Stimulated activated CD8-positive, alpha-beta memory T cell treated with anti-CD3 and anti-CD28 coated beads, Interleukin-12 subunit alpha, Interleukin-12 subunit beta, amount 100 ng/mL, for 24 hours (primary cell): ENCODE data around the gene COMMD6.

Experiments used
- DNase-seq: peaks from one replicate; pipeline ENCODE4 v3.0.0-alpha.2; 2020; ENCODE audit errors: extremely low read depth

Gene COMMD6

GRCh38 chr13:75530549-75530961 is 7.1 kb downstream of the COMMD6 start:
- no peak for DNase-seq

DNA sequence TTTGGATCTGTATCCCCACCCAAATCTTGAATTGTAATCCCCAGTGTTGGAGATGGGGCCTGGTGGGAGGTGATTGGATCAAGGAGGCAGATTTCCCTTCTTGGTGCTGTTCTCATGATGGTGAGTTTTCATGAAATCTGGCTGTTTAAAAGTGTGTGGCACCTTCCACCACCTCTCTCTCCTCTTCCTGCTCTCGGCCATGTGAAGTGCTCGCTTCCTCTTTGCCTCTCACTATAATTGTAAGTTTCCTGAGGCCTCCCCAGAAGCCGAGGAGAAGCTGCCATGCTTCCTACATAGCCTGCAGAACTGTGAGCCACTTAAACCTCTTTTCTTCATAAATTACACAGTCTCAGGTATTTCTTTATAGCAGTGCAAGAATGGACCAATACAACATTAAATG is 15.7 kb downstream of the COMMD6 start:
- DNase-seq = no peak

- DNase-seq = no peak
Measured at GRCh38 chr13:75518439-75519088, 19.1 kb downstream of the COMMD6 start.

DNA sequence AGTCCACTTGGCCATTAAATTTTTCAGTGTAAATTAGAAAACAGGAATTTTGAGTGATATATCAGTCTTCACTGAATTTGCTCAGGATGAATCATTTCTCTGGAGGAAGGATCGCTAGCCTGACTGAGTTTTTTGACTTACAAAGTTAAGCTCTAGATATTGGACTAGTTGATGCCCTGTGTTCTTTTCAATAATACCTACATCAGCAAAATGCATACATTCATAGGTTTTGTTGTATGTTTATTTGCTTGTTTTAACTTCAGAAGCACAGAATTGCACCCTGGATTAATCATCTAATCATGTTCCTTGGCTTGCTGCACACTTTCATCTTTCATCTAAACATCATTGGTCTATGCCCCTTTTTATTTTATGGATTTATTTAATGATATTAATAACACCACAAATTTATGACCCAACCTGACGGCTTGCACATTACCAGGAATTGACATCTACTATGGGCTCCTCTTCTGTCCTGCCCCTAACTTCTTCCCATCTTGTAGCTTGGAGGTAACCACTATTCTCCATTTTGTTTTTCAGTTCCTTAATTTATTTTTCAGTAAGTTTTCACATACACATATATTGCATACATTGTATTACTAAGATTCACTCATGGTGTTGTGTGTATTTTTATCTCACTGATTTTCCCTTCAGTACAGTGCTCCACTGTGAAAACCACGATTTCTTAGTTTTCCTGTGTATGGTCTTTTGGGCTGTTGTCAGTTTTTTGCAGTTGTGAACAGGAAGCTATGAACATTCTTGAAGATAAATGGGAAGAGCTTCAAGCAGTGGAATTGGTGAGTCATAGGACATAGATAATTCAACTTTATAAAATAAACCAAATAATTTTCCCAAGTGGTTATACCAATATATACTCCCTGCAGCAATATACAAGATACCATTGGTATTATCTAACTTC is 23.3 kb downstream of the COMMD6 start:
- DNase-seq = no peak

DNA sequence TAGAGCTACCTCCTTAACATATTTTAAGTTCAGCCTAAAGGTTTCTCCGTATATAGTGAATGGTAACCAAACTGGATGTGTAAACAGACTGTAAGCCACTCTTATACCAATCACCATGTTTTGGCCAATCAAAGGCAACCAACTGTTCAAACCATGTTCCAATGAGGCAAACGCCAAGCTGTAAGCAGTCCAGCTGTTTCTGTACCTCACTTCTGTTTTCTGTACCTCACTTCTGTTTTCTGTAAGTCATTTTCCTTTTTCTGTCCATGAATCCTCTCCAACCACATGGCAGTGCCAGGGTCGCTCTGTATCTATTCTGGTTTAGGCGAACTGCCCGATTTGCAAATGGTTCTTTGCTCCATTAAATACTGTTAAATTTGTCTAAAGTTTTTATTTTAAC is 24.4 kb downstream of the COMMD6 start:
- DNase-seq = no peak

DNA sequence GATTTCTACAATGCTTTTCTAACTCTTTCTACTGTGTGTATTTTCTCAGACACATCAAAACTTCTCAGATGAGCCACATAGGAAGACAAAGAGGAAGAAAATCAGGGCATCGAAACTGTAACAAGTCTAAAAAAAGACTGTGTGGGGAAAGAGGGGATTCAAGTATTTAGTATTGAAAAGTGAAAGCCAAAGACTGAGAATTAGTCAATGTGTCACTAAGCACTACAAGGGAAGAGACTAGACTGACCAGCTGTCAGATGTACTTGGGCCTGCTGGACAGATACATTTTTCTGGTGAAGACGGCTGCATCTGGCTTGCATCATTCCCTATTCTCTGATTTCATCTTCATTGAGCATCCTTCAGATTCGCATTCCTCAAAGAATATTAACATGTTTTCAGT is 25.4 kb downstream of the COMMD6 start:
- DNase-seq = no peak

DNA sequence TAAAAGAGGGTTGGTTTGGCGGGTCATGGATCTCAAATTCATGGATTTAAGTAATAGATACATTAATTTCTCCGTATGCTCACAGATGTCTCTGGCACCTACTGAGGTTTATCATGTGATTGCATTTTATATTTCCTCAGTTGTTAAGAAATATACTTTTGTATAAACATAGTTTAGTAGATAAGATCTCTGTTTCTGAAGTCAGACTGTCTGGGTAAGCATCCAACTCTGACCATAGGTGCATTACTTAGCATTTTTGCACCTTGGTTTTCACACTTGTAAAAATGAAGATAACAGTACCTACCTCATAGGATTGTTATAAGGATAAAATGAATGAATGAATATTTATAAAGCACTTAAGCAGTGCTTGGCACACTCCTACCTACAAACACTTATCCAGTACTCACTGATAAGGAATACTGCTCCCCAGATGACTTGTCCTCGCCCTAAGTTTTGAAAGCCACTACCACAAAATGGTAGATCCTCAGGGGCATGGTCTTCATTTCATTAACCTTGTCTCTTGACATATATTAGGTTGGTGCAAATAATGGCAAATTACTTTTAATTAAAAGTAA is 26.5 kb downstream of the COMMD6 start:
- no peak for DNase-seq

DNA sequence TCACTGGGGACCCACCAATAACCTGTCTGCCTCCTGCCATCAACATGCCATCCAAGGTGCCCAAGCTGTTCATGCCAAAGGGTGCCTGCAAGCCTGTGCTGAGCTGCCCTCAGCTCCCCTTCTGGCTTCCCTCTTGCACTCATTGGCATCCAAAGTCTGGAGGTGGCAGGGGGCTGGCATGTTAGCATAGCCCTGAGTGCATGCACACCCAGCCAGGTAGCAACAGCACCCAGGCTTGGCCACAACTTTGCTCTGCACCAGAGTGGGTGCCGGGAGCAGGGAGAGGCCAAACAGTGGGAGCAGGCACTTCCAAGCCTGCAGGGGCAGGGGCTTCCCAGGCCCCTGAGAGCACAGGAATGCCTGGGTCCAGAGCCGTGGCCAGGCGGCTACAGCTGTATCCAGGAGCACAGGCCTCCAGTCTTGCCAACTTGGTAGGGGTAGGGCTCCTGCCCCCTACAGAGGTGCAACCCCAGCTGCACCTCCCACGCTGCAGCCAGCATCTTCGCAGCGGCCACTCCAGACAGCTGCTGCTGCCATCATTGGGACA is 29.6 kb downstream of the COMMD6 start:
- no peak for DNase-seq

GRCh38 chr13:75507027-75508001 is 30.3 kb downstream of the COMMD6 start:
- DNase-seq = no peak

- DNase-seq = no peak
Measured at GRCh38 chr13:75506018-75506417, 31.6 kb downstream of the COMMD6 start.

DNA sequence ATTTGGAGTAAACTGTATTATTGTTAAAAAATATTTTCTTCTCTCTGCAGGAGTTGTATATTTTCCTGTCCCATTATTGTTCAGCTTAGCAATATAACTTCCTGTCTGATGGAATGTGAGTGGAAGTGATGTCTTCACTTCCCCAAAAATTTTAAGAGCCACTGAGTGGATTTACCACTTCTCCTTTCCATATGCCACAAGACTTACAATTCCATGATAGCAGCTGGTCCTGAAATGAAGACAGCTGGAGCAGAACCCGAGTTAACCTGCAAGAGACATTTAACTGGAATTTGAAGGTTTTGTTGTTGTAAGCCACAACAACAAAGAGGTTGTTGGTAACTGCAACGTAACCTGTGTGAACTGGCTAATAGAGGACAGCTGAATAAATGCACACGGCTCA is 32.3 kb downstream of the COMMD6 start:
- DNase-seq = no peak

DNA sequence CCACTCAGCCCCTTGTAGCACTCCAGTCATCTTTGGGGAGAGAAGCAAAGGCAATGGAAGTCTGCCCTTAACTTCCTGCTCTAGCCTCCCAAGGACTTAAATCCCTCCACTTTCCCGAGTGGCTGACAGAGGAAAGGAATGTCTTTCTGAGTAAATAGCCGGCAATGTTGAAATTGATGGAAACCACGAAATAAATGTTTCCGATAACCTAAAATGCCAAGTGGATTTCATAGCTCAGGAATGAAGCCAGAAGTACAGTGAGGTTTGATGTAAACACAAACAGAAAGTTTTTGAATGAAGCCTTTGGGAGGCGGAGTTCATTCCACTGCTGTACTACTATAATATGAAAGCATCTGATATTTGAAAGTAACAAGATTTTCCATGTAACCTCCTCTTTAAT is 41.7 kb downstream of the COMMD6 start:
- no peak for DNase-seq

GRCh38 chr13:75494491-75494890 is 43.1 kb downstream of the COMMD6 start:
- no peak for DNase-seq

DNA sequence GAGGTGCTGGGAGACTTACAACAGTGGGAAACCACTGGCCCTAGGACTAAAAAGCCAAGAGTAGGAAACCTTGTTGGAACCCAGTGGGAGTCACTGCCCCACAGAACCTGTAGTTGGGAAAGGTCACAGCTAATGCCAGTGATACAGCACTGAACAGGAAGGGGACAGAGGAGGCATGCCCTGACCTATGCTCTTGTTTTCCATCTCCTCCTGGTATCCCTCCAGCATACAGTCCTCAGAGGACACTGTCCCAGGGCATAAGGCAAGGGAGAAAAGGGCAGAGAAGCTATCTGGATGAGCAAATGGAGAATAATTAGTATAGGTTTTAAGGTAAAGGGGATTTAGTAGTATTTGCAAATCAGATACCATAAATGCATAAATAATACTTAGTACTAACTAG is 44.5 kb downstream of the COMMD6 start:
- no peak for DNase-seq

DNA sequence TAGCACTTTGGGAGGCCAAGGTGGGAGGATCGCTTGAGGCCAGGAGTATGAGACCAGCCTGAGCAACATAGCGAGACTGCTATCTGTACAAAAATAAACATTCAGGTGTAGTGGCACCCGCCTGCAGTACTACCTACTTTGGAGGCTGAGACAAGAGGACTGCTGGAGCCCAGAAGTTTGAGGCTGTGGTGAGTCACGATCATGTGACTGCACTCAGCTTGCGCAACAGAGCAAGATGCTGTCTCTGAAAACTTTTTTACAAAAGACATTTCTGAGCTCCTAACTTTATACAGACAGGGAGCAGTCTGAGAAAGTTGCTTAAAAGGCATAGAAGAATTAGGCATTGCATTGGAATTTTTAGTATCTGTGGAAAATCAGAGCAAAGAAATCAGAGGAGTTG is 45.3 kb downstream of the COMMD6 start:
- DNase-seq = no peak

DNA sequence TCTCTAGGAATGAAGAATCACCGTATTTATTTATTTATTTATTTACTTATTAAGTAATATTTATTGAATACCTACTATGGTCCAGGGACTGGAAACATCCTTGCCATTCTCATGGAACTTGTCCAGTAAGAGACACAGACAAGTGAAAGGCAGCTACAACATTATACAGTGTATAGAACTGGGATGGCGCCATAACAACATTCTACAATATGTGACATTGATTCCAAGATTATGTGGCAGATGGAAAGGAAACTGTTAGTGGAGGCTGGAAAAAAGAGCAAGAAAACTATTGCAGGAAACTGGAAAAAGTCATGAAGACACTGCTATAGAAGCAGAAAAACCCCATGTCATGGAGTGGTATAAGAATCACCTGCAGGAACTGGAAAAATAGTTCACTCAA is 46.3 kb downstream of the COMMD6 start:
- no peak for DNase-seq

- DNase-seq = no peak
Measured at GRCh38 chr13:75489502-75490263, 48.0 kb downstream of the COMMD6 start.

- no peak for DNase-seq
Measured at GRCh38 chr13:75486146-75487062, 51.2 kb downstream of the COMMD6 start.

DNA sequence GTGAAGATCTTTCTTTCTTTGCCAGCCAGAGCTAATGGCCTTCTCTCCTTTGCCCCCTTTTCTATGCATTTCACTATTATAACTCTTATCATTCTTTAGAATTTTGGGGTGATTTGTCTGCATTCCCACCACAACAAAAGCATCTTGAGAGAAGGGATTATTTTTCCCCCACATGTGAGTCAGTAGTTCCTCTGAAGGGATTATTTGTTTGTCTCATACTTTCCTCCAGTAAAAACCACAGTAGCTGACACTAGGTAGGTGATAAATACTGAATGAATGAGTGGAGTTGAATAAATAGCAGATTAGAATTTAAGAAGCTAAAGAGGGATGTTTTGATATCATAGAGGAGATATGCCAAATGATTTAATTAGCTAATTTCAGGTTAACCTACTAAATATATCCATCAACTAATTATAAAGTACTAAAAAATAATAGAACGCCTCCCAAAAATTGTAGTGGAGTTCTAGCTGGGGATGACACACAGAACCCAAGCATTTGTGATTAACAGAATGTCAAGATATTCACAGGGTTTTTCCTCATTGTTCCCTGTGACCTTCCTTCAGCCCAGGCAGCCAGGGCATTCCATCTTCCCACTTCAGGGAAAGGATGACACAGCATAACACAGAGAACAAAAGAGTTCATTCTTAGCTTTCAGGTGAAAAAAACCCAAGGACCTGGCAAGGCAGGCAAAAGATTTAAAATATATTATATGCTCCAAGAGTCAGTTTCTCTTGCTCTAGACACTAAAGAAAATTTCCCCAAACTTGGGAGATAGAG is 52.2 kb downstream of the COMMD6 start:
- no peak for DNase-seq
